ENCODE results near the gene OVCA2. TPM values are rescaled to one million over a fixed set of nuclear protein-coding genes. Genes with fewer than 3 reads are reported as not detected.
A peak's percentile ranks its signal among the peaks of the same experiment; 100 is the strongest.

Gene OVCA2
- polyA plus RNA-seq: 26.8 TPM
- long read RNA-seq, donor 1, transcript OVCA2-201 (2 exons, 1,122 nt): major isoform, 26 of 26 reads
- long read RNA-seq, donor 1, partial matches to known transcripts: 0 of 26 reads
- long read RNA-seq, donor 1, other reads (novel, unspliced or antisense): 0 of 26 reads
- long read RNA-seq, donor 2, transcript OVCA2-201 (2 exons, 1,122 nt): major isoform, 32 of 32 reads
- long read RNA-seq, donor 2, partial matches to known transcripts: 0 of 32 reads
- long read RNA-seq, donor 2, other reads (novel, unspliced or antisense): 0 of 32 reads
- long read RNA-seq, donor 3: 0 reads
- long read RNA-seq, donor 4, partial matches to known transcripts: 0 of 4 reads
- long read RNA-seq, donor 4, other reads (novel, unspliced or antisense): 0 of 4 reads
- long read RNA-seq, donor 5, transcript OVCA2-201 (2 exons, 1,122 nt): major isoform, 15 of 15 reads
- long read RNA-seq, donor 5, partial matches to known transcripts: 0 of 15 reads
- long read RNA-seq, donor 5, other reads (novel, unspliced or antisense): 0 of 15 reads
- long read RNA-seq, donor 6, transcript OVCA2-201 (2 exons, 1,122 nt): major isoform, 30 of 30 reads
- long read RNA-seq, donor 6, partial matches to known transcripts: 0 of 30 reads
- long read RNA-seq, donor 6, other reads (novel, unspliced or antisense): 0 of 30 reads
- long read RNA-seq, donor 7, transcript OVCA2-201 (2 exons, 1,122 nt): major isoform, 10 of 10 reads
- long read RNA-seq, donor 7, partial matches to known transcripts: 0 of 10 reads
- long read RNA-seq, donor 7, other reads (novel, unspliced or antisense): 0 of 10 reads
- long read RNA-seq, donor 8, transcript OVCA2-201 (2 exons, 1,122 nt): major isoform, 15 of 15 reads
- long read RNA-seq, donor 8, partial matches to known transcripts: 0 of 15 reads
- long read RNA-seq, donor 8, other reads (novel, unspliced or antisense): 0 of 15 reads
- long read RNA-seq, donor 9, transcript OVCA2-201 (2 exons, 1,122 nt): major isoform, 27 of 27 reads
- long read RNA-seq, donor 9, partial matches to known transcripts: 0 of 27 reads
- long read RNA-seq, donor 9, other reads (novel, unspliced or antisense): 0 of 27 reads
- long read RNA-seq, donor 10, transcript OVCA2-201 (2 exons, 1,122 nt): major isoform, 40 of 40 reads
- long read RNA-seq, donor 10, partial matches to known transcripts: 0 of 40 reads
- long read RNA-seq, donor 10, other reads (novel, unspliced or antisense): 0 of 40 reads
- long read RNA-seq, donor 11, transcript OVCA2-201 (2 exons, 1,122 nt): major isoform, 18 of 18 reads
- long read RNA-seq, donor 11, partial matches to known transcripts: 0 of 18 reads
- long read RNA-seq, donor 11, other reads (novel, unspliced or antisense): 0 of 18 reads

DNA sequence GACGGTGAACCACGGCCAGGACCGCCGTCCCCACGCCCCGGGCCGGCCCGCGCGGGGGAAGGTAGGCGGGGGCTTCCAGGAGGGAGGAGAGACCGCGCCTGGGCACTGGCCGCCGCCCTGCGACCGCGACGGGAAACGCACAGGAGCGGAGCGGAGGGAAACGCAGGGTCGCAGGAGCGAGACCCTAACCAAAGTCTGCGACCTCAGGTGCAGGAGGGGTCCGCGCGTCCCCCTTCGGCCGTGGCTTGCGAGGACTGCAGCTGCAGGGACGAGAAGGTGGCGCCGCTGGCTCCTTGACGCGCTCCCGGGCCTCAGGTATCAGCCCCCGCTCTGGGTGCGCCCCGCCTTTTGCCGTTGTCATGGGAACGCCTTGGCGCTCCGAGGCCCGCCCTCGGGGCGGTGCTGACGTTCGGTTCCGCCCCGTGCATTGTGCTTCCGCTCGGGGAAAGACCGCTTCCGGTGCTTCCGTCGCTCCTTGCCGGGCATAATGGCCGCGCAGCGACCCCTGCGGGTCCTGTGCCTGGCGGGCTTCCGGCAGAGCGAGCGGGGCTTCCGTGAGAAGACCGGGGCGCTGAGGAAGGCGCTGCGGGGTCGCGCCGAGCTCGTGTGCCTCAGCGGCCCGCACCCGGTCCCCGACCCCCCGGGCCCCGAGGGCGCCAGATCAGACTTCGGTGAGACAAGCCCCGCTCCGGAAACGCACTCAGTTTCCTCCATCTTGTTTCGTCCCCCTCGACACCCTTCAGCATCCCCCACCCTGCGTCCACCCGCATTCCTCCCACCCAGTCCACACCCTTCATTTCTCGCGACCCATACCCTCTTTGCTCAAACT, at the start of gene OVCA2:
OVCA2 (plus strand) TSS at position 462 of the 829 bp plus-strand sequence; CDS start at position 488, 26 bp downstream.
- Histone ChIP-seq H3K9me3 (ENCODE audit: control insufficient read depth, low read depth, low read length) (no peaks in the 10 kb centered on the region), H3K36me3 (ENCODE audit: control insufficient read depth, insufficient read depth, low read length) (peaks cover 48% of the 10 kb centered on the region), H3K27ac (ENCODE audit: low read length) (peak within 1 kb of the TSS; percentile 77), H3K4me1 (ENCODE audit: control insufficient read depth, insufficient read depth, low read length) (peaks cover 12% of the 10 kb centered on the region), H3K4me3 (ENCODE audit: low read length) (peak within 1 kb of the TSS; percentile 58), H3K27me3 (ENCODE audit: control insufficient read depth, insufficient read depth, low read length) (no peaks in the 10 kb centered on the region)
- DNase-seq: peak; percentile 95 to 96
- 0% methylated on average over 1 of the region's 93 CpGs for WGBS (ENCODE audit: insufficient coverage, low lambda C conversion rate)

DNA sequence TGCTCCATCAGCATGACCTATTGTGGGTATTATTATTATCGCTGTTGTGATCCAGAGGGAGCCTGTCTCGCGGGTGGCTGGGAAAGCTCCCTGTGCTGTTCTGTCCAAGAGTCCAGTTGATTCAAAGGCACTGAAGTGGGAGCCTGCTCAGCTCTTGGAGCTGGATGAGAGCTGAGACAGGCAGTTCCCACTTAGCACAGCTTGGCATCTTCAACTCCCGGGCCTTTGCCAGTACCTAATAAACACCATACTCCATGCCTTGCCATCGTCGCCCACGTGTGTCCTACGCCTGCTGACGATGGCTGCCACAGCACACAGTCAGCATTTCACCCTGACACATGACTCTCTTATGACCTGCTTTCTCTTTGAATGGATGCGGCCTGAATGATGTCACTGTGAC, 49.3 kb upstream of the OVCA2 start:
- H3K4me1 ChIP-seq (ENCODE audit: control insufficient read depth, insufficient read depth, low read length): peaks cover 25% of the 10 kb centered on the region
- H3K9me3 ChIP-seq (ENCODE audit: control insufficient read depth, low read depth, low read length): no peaks in the 10 kb centered on the region
- DNase-seq: no peak
- WGBS (ENCODE audit: insufficient coverage, low lambda C conversion rate): no CpG with 5 or more reads among the region's 10 CpGs
- H3K27me3 ChIP-seq (ENCODE audit: control insufficient read depth, insufficient read depth, low read length): peaks cover 3% of the 10 kb centered on the region
- H3K4me3 ChIP-seq (ENCODE audit: low read length): no peak overlapping the region
- H3K27ac ChIP-seq (ENCODE audit: low read length): no peak overlapping the region
- H3K36me3 ChIP-seq (ENCODE audit: control insufficient read depth, insufficient read depth, low read length): no peaks in the 10 kb centered on the region

DNA sequence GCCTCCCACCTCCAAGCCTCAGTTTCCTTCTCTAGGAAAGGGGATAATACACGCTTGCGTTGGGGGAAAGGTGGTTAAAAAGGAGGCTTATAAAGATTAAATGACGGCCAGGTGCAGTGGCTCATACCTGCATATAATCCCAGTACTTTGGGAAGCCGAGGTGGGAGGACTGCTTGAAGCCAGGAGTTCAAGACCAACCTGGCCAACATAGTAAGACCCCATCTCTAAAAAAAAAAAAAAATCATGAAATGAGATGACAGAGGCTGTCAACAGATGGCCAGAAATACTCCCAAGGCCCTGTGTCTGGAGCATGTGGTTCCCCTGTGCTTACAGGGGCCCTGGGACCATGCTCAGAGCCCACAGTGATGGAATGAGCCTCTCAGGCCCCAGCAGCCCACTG, 47.1 kb upstream of the OVCA2 start:
- H3K36me3 ChIP-seq (ENCODE audit: control insufficient read depth, insufficient read depth, low read length): no peaks in the 10 kb centered on the region
- H3K4me1 ChIP-seq (ENCODE audit: control insufficient read depth, insufficient read depth, low read length): peaks cover 37% of the 10 kb centered on the region
- DNase-seq: no peak
- no peak overlapping the region for H3K4me3 ChIP-seq (ENCODE audit: low read length)
- peak overlapping the region; percentile 81 for H3K27ac ChIP-seq (ENCODE audit: low read length)
- no CpG with 5 or more reads among the region's 4 CpGs for WGBS (ENCODE audit: insufficient coverage, low lambda C conversion rate)
- H3K9me3 ChIP-seq (ENCODE audit: control insufficient read depth, low read depth, low read length): no peaks in the 10 kb centered on the region
- H3K27me3 ChIP-seq (ENCODE audit: control insufficient read depth, insufficient read depth, low read length): peaks cover 3% of the 10 kb centered on the region

DNA sequence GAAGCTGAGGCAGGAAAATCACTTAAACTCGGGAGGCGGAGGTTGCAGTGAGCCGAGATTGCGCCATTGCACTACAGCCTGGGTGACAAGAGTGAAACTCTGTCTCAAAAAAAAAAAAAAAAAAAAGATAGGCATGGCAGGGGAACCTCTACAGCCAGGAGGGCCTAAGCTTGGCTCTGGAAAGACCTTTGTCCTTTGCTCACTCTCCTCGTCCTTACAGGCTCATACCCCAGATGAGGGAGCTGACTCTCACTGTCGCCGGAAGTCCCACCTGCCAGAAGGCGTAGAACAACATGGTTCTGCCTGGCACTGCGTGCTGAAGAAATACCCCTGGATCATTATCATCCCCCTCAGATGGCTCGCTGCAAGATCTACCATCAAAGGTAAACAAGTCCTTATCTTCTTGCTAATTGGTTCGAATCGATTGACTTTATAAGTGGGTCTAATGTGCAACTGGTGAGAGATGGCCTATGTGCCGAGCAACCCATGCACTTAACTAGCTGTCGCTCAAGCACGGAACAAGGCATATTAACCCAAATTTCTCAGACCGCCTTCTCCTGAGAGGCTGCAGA, 46.4 kb upstream of the OVCA2 start:
- DNase-seq: peak; percentile 84 to 92
- peak overlapping the region; percentile 81 for H3K27ac ChIP-seq (ENCODE audit: low read length)

DNA sequence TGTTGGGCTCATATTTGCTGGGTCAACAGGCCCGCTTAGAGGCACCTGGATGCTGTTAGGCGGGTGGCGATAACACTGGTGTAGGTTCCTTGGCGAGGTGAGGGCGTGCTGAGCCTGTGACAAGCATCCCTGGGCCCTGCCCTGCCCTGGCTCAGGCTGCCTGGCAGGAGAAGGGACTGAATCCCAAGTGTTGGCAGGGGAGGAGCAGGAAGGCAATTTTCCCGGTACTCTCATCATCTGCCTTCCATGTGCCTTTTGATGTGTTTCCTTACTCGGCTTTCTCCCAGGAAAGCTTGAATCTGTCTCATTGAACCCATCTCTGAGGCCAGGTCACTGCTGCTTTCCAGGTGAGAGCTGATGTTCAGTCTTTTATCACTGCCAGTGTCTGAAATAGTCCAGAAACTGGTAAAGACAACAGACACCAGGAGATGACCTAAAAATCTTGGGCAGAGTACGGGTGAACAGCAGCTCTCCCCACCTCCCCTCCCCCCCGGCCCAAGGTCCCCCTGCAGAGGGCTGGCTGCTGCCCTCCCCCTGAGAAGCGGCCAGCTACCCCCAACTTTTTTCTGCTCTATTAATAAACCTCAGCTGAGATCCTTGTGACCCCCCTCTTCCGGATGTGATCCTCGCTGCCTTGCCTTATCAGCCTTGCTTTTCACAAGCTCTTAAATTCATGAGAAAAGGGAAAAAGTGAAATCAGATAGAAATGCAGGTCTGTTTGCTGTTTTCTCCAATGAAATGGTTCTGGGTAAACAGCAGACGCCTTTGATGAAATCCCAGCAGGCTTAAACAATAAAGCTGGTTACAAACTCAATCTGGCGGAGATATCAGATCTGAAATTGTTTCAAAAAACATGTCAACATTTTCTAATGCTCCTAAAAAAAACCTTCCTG, 45.7 kb upstream of the OVCA2 start:
- no peak for DNase-seq
- Histone ChIP-seq H3K9me3 (ENCODE audit: control insufficient read depth, low read depth, low read length) (no peaks in the 10 kb centered on the region), H3K36me3 (ENCODE audit: control insufficient read depth, insufficient read depth, low read length) (no peaks in the 10 kb centered on the region), H3K4me1 (ENCODE audit: control insufficient read depth, insufficient read depth, low read length) (peaks cover 43% of the 10 kb centered on the region), H3K4me3 (ENCODE audit: low read length) (peak overlapping the region; percentile 56), H3K27me3 (ENCODE audit: control insufficient read depth, insufficient read depth, low read length) (peaks cover 3% of the 10 kb centered on the region), H3K27ac (ENCODE audit: low read length) (peak overlapping the region; percentile 81)
- no CpG with 5 or more reads among the region's 14 CpGs for WGBS (ENCODE audit: insufficient coverage, low lambda C conversion rate)

More for the DNA sequence above, 46.4 kb upstream of the OVCA2 start:
- no peaks in the 10 kb centered on the region for H3K9me3 ChIP-seq (ENCODE audit: control insufficient read depth, low read depth, low read length)
- H3K27me3 ChIP-seq (ENCODE audit: control insufficient read depth, insufficient read depth, low read length): peaks cover 3% of the 10 kb centered on the region
- no peaks in the 10 kb centered on the region for H3K36me3 ChIP-seq (ENCODE audit: control insufficient read depth, insufficient read depth, low read length)
- H3K4me3 ChIP-seq (ENCODE audit: low read length): peak overlapping the region; percentile 56
- peaks cover 43% of the 10 kb centered on the region for H3K4me1 ChIP-seq (ENCODE audit: control insufficient read depth, insufficient read depth, low read length)
- no CpG with 5 or more reads among the region's 16 CpGs for WGBS (ENCODE audit: insufficient coverage, low lambda C conversion rate)

DNA sequence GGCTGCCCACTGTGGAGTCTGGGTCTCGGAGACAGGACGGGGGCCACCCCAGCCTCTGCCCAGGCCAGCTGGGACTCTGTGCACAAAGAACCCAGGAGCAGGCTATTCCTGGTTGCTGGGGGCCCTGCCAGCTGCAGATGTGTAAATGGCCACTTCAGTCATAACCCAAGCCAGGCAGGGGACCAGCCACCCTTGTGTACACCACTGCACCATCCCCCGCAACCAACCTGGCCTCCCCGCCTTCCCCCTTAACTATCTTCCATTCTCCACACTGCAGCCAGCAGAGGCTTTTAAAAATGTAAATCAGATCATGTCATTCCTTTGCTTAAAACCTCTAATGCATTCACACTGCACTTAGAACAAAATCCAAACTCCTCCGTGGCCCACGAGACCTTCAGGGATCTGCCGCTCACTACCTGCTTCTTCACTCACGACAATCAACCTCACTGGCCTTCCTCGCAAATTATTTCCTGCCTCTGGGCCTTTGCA, 45.0 kb upstream of the OVCA2 start:
- peak overlapping the region; percentile 56 for H3K4me3 ChIP-seq (ENCODE audit: low read length)
- no peaks in the 10 kb centered on the region for H3K27me3 ChIP-seq (ENCODE audit: control insufficient read depth, insufficient read depth, low read length)
- no peaks in the 10 kb centered on the region for H3K36me3 ChIP-seq (ENCODE audit: control insufficient read depth, insufficient read depth, low read length)
- H3K9me3 ChIP-seq (ENCODE audit: control insufficient read depth, low read depth, low read length): no peaks in the 10 kb centered on the region
- WGBS (ENCODE audit: insufficient coverage, low lambda C conversion rate): no CpG with 5 or more reads among the region's 9 CpGs
- DNase-seq: no peak
- peak overlapping the region; percentile 81 for H3K27ac ChIP-seq (ENCODE audit: low read length)
- peaks cover 43% of the 10 kb centered on the region for H3K4me1 ChIP-seq (ENCODE audit: control insufficient read depth, insufficient read depth, low read length)

DNA sequence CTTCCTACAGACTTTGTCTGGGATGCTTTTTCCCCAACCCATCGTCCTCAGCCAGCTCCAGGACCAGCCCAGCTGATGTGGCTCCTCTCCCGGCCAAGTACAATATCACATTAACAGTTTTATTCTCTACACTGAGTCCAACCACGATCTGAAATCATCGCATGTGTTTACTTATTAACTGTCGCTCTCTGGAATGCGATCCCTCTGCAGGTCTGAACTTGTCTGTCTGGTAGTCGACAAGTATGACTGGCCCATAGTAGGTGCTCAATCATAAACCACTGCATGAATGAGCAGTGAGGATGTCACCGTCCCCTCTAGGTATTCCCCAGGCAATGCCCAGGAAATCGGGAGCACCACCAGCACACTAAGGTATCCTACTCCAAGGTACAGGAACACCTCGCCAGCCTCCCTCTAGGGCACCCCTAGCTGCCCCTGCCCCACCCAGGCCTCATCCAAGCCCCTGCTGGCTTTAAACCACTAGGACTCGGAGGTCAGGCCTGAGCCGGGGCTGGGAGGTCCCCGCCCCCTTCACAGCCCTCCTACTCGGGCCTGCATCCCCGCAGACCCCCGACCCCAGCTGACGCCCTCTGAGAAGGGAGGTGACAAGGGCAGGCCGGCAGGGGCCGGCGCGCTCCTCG, 44.4 kb upstream of the OVCA2 start:
- H3K4me1 ChIP-seq (ENCODE audit: control insufficient read depth, insufficient read depth, low read length): peaks cover 43% of the 10 kb centered on the region
- WGBS (ENCODE audit: insufficient coverage, low lambda C conversion rate): 0% methylated on average over 1 of the region's 22 CpGs
- no peaks in the 10 kb centered on the region for H3K27me3 ChIP-seq (ENCODE audit: control insufficient read depth, insufficient read depth, low read length)
- H3K9me3 ChIP-seq (ENCODE audit: control insufficient read depth, low read depth, low read length): no peaks in the 10 kb centered on the region
- no peaks in the 10 kb centered on the region for H3K36me3 ChIP-seq (ENCODE audit: control insufficient read depth, insufficient read depth, low read length)
- H3K27ac ChIP-seq (ENCODE audit: low read length): peak overlapping the region; percentile 81
- peak overlapping the region; percentile 46 for H3K4me3 ChIP-seq (ENCODE audit: low read length)
- DNase-seq: peak; percentile 44 to 81

Measured in large intestine (tissue), 12 donors.